ENCODE data around the gene PIAS1.

DNA sequence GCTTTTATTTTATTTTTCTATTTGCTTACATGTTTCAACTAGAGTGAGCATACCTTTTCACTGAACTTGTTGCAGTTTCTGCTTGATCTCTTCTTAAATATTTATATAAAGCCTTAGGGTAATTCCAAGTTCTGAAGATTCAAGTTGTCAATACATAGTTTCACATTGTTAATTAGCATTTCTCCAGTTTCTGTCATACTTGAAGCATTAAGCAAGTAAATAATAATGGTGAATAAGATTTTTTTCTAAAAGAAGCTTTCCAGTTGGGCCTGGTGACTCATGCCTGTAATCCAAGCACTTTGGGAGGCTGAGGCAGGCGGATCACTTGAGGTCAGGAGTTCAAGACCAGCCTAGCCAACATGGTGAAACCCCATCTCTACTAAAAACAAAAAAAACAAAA lies 97.2 kb downstream of the PIAS1 start:
- TF ChIP-seq, protein P1, sequence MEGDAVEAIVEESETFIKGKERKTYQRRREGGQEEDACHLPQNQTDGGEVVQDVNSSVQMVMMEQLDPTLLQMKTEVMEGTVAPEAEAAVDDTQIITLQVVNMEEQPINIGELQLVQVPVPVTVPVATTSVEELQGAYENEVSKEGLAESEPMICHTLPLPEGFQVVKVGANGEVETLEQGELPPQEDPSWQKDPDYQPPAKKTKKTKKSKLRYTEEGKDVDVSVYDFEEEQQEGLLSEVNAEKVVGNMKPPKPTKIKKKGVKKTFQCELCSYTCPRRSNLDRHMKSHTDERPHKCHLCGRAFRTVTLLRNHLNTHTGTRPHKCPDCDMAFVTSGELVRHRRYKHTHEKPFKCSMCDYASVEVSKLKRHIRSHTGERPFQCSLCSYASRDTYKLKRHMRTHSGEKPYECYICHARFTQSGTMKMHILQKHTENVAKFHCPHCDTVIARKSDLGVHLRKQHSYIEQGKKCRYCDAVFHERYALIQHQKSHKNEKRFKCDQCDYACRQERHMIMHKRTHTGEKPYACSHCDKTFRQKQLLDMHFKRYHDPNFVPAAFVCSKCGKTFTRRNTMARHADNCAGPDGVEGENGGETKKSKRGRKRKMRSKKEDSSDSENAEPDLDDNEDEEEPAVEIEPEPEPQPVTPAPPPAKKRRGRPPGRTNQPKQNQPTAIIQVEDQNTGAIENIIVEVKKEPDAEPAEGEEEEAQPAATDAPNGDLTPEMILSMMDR (IDR thresholded peaks at IDR 0.05): no peak
- no peak for TF ChIP-seq EZH2 (IDR thresholded peaks at IDR 0.05; ENCODE audit: borderline replicate concordance, insufficient read depth, low read depth, low read length, poor library complexity, severe bottlenecking)
